Activated CD4-positive, alpha-beta T cell treated with anti-CD3 and anti-CD28 coated beads, Interleukin-2, amount 50 U/mL, for 24 hours (primary cell): ENCODE data around the gene ZNF524.

Source experiments
- DNase-seq, 2 donors: peaks; one replicate each; pipeline ENCODE4 v3.0.0-alpha.2; 2020; ENCODE audit warnings: low read depth in 1 of 2, low spot score in 1 of 2

The ZNF524 gene

GRCh38 chr19:55601084-55601483, 996 bp downstream of the ZNF524 start:
- DNase-seq, result no peak

- no peak for DNase-seq
Observed at GRCh38 chr19:55602104-55603001, 2.3 kb downstream of the ZNF524 start.

GRCh38 chr19:55603115-55603514, 3.0 kb downstream of the ZNF524 start:
- DNase-seq, result no peak

- DNase-seq, result no peak
Observed at GRCh38 chr19:55603581-55604292, 3.6 kb downstream of the ZNF524 start.

GRCh38 chr19:55605207-55605636, 5.1 kb downstream of the ZNF524 start:
- DNase-seq, result peak; percentile 98 to 99

- peak; percentile 49 to 72 for DNase-seq
Observed at GRCh38 chr19:55605637-55606470, 5.8 kb downstream of the ZNF524 start, which contains the start of gene ZNF865. Gene ZNF865 (plus strand): TSS chr19:55605647. CDS start chr19:55613619, 7,972 bp downstream.

GRCh38 chr19:55606471-55606787, 6.3 kb downstream of the ZNF524 start:
- DNase-seq, result no peak

- no peak for DNase-seq
Observed at GRCh38 chr19:55606817-55607216, 6.7 kb downstream of the ZNF524 start.

GRCh38 chr19:55609326-55609725, 9.2 kb downstream of the ZNF524 start:
- no peak for DNase-seq

- DNase-seq, result no peak
Observed at GRCh38 chr19:55611300-55611982, 11.4 kb downstream of the ZNF524 start.

- no peak for DNase-seq
Observed at GRCh38 chr19:55611983-55612645, 12.0 kb downstream of the ZNF524 start.

- DNase-seq, result no peak
Observed at GRCh38 chr19:55613396-55613795, 13.3 kb downstream of the ZNF524 start.

- DNase-seq, result no peak
Observed at GRCh38 chr19:55613930-55614710, 14.0 kb downstream of the ZNF524 start.

GRCh38 chr19:55614711-55615542, 14.8 kb downstream of the ZNF524 start:
- no peak for DNase-seq

- no peak for DNase-seq
Observed at GRCh38 chr19:55615543-55616394, 15.7 kb downstream of the ZNF524 start.

GRCh38 chr19:55616395-55616875, 16.3 kb downstream of the ZNF524 start:
- no peak for DNase-seq

GRCh38 chr19:55617426-55617825, 17.3 kb downstream of the ZNF524 start:
- no peak for DNase-seq

- DNase-seq, result no peak
Observed at GRCh38 chr19:55618426-55618825, 18.3 kb downstream of the ZNF524 start.
